ENCODE data around the gene ATP6V0A4. TPM values are rescaled to one million over a fixed set of nuclear protein-coding genes. Genes with fewer than 3 reads are reported as not detected.

Gene ATP6V0A4
- polyA plus RNA-seq (2013, experiment 1 of 2), result not detected
- not detected for polyA plus RNA-seq (2013, experiment 2 of 2)

GRCh38 chr7:138797715-138798320 is at the start of gene ATP6V0A4, which contains the start of gene TMEM213:
ATP6V0A4 (minus strand) TSS chr7:138798196; CDS start chr7:138771247, 26,949 bp downstream.
TMEM213 (plus strand) TSS chr7:138797994; CDS start chr7:138798105, 111 bp downstream.
- WGBS, 2 experiments (ENCODE audit: insufficient coverage in 2 of 2), result 13% methylated on average over 11 of the region's 14 CpGs
- H3K9me3 ChIP-seq (ENCODE audit: control insufficient read depth, low read length), result no peaks in the 10 kb centered on the region
- H3K27ac ChIP-seq (ENCODE audit: low read depth, low read length, severe bottlenecking), result no peak within 1 kb of the TSS
- no peak within 1 kb of the TSS for H3K4me3 ChIP-seq (ENCODE audit: extremely low read depth, insufficient read depth, low read length, poor library complexity, severe bottlenecking)
- H3K36me3 ChIP-seq (ENCODE audit: control insufficient read depth, insufficient read depth, low read length), result no peaks in the 10 kb centered on the region
- no peaks in the 10 kb centered on the region for H3K4me1 ChIP-seq (ENCODE audit: control insufficient read depth, insufficient read depth, low read length, poor library complexity, severe bottlenecking)

DNA sequence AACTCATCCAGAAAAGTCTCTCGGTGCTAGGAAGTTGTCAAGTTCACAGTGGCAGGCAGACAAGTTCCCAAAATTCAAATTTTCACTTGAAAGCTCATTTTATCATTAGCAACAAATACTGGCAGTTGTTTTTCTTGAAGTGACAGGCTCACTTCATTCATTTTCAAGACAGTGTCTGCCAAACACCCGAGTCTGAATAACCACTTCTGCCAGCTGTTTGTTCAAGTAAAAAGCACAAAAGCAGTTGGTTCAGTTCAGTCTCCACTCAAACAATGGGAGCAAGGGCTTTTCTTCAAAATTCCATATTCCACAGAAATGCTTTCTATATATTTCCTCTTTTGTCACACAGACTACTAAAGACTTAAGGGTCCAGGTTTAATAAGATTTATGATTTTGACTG is 47.7 kb upstream of the ATP6V0A4 start:
- WGBS, 2 experiments (ENCODE audit: insufficient coverage in 2 of 2), result 82 to 93% methylated on average over 2 of the region's 2 CpGs
- Histone ChIP-seq H3K36me3 (ENCODE audit: control insufficient read depth, insufficient read depth, low read length) (peaks cover 46% of the 10 kb centered on the region), H3K9me3 (ENCODE audit: control insufficient read depth, low read length) (no peaks in the 10 kb centered on the region), H3K27ac (ENCODE audit: low read depth, low read length, severe bottlenecking) (no peak overlapping the region), H3K4me1 (ENCODE audit: control insufficient read depth, insufficient read depth, low read length, poor library complexity, severe bottlenecking) (peaks cover 8% of the 10 kb centered on the region), H3K4me3 (ENCODE audit: extremely low read depth, insufficient read depth, low read length, poor library complexity, severe bottlenecking) (no peak overlapping the region)

GRCh38 chr7:138843632-138844580 is 45.9 kb upstream of the ATP6V0A4 start:
- no peak overlapping the region for H3K27ac ChIP-seq (ENCODE audit: low read depth, low read length, severe bottlenecking)
- peaks cover 8% of the 10 kb centered on the region for H3K4me1 ChIP-seq (ENCODE audit: control insufficient read depth, insufficient read depth, low read length, poor library complexity, severe bottlenecking)
- H3K9me3 ChIP-seq (ENCODE audit: control insufficient read depth, low read length), result no peaks in the 10 kb centered on the region
- 90 to 92% methylated on average over 16 of the region's 20 CpGs for WGBS, 2 experiments (ENCODE audit: insufficient coverage in 2 of 2)
- peaks cover 44% of the 10 kb centered on the region for H3K36me3 ChIP-seq (ENCODE audit: control insufficient read depth, insufficient read depth, low read length)
- H3K4me3 ChIP-seq (ENCODE audit: extremely low read depth, insufficient read depth, low read length, poor library complexity, severe bottlenecking), result no peak overlapping the region

GRCh38 chr7:138842111-138842510 is 44.1 kb upstream of the ATP6V0A4 start:
- Histone ChIP-seq H3K4me3 (ENCODE audit: extremely low read depth, insufficient read depth, low read length, poor library complexity, severe bottlenecking) (no peak overlapping the region), H3K9me3 (ENCODE audit: control insufficient read depth, low read length) (no peaks in the 10 kb centered on the region), H3K27ac (ENCODE audit: low read depth, low read length, severe bottlenecking) (peak overlapping the region; percentile 67), H3K4me1 (ENCODE audit: control insufficient read depth, insufficient read depth, low read length, poor library complexity, severe bottlenecking) (peaks cover 8% of the 10 kb centered on the region), H3K36me3 (ENCODE audit: control insufficient read depth, insufficient read depth, low read length) (peaks cover 54% of the 10 kb centered on the region)
- WGBS, 2 experiments (ENCODE audit: insufficient coverage in 2 of 2), result 65 to 71% methylated on average over 6 to 11 of the region's 12 CpGs

- no peak overlapping the region for H3K27ac ChIP-seq (ENCODE audit: low read depth, low read length, severe bottlenecking)
- H3K4me3 ChIP-seq (ENCODE audit: extremely low read depth, insufficient read depth, low read length, poor library complexity, severe bottlenecking), result no peak overlapping the region
- 88 to 93% methylated on average over 5 to 8 of the region's 9 CpGs for WGBS, 2 experiments (ENCODE audit: insufficient coverage in 2 of 2)
- H3K9me3 ChIP-seq (ENCODE audit: control insufficient read depth, low read length), result no peaks in the 10 kb centered on the region
- H3K4me1 ChIP-seq (ENCODE audit: control insufficient read depth, insufficient read depth, low read length, poor library complexity, severe bottlenecking), result peaks cover 8% of the 10 kb centered on the region
- H3K36me3 ChIP-seq (ENCODE audit: control insufficient read depth, insufficient read depth, low read length), result peaks cover 64% of the 10 kb centered on the region
These were observed 40.2 kb upstream of the ATP6V0A4 start for GRCh38 chr7:138838166-138838565.

GRCh38 chr7:138837627-138838026 is 39.6 kb upstream of the ATP6V0A4 start:
- no peaks in the 10 kb centered on the region for H3K9me3 ChIP-seq (ENCODE audit: control insufficient read depth, low read length)
- peaks cover 8% of the 10 kb centered on the region for H3K4me1 ChIP-seq (ENCODE audit: control insufficient read depth, insufficient read depth, low read length, poor library complexity, severe bottlenecking)
- H3K36me3 ChIP-seq (ENCODE audit: control insufficient read depth, insufficient read depth, low read length), result peaks cover 64% of the 10 kb centered on the region
- H3K27ac ChIP-seq (ENCODE audit: low read depth, low read length, severe bottlenecking), result no peak overlapping the region
- 96 to 97% methylated on average over 13 of the region's 13 CpGs for WGBS, 2 experiments (ENCODE audit: insufficient coverage in 2 of 2)
- H3K4me3 ChIP-seq (ENCODE audit: extremely low read depth, insufficient read depth, low read length, poor library complexity, severe bottlenecking), result no peak overlapping the region

GRCh38 chr7:138835087-138835486 is 37.1 kb upstream of the ATP6V0A4 start:
- no peak overlapping the region for H3K27ac ChIP-seq (ENCODE audit: low read depth, low read length, severe bottlenecking)
- no peak overlapping the region for H3K4me3 ChIP-seq (ENCODE audit: extremely low read depth, insufficient read depth, low read length, poor library complexity, severe bottlenecking)
- no peaks in the 10 kb centered on the region for H3K9me3 ChIP-seq (ENCODE audit: control insufficient read depth, low read length)
- H3K4me1 ChIP-seq (ENCODE audit: control insufficient read depth, insufficient read depth, low read length, poor library complexity, severe bottlenecking), result no peaks in the 10 kb centered on the region
- H3K36me3 ChIP-seq (ENCODE audit: control insufficient read depth, insufficient read depth, low read length), result peaks cover 46% of the 10 kb centered on the region
- 90 to 97% methylated on average over 6 to 9 of the region's 11 CpGs for WGBS, 2 experiments (ENCODE audit: insufficient coverage in 2 of 2)

DNA sequence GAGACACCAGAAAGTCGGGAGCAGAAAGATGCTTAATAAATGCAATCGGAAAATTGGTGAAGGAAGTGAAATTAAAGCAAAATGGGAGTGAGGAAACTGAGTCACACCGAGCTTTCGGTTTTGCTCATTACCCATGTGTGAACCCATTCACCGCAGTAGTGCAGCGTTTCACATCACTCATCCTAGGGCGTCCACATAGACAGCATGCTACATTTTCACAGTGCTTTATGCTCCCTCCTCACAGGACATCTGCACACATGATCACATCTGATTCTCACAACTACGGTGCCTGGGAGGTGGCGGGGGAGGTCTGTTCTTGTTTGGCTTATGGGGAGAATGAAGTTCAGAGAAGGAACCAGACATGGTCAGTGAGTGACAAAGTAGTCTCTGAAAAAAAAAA is 36.6 kb upstream of the ATP6V0A4 start:
- H3K4me3 ChIP-seq (ENCODE audit: extremely low read depth, insufficient read depth, low read length, poor library complexity, severe bottlenecking), result no peak overlapping the region
- H3K27ac ChIP-seq (ENCODE audit: low read depth, low read length, severe bottlenecking), result no peak overlapping the region
- WGBS, 2 experiments (ENCODE audit: insufficient coverage in 2 of 2), result 95 to 96% methylated on average over 6 to 7 of the region's 9 CpGs
- peaks cover 43% of the 10 kb centered on the region for H3K36me3 ChIP-seq (ENCODE audit: control insufficient read depth, insufficient read depth, low read length)
- no peaks in the 10 kb centered on the region for H3K4me1 ChIP-seq (ENCODE audit: control insufficient read depth, insufficient read depth, low read length, poor library complexity, severe bottlenecking)
- H3K9me3 ChIP-seq (ENCODE audit: control insufficient read depth, low read length), result no peaks in the 10 kb centered on the region

GRCh38 chr7:138833596-138833995 is 35.6 kb upstream of the ATP6V0A4 start:
- WGBS, 2 experiments (ENCODE audit: insufficient coverage in 2 of 2), result 80% methylated on average over 4 to 5 of the region's 5 CpGs
- Histone ChIP-seq H3K36me3 (ENCODE audit: control insufficient read depth, insufficient read depth, low read length) (peaks cover 39% of the 10 kb centered on the region), H3K4me1 (ENCODE audit: control insufficient read depth, insufficient read depth, low read length, poor library complexity, severe bottlenecking) (no peaks in the 10 kb centered on the region), H3K9me3 (ENCODE audit: control insufficient read depth, low read length) (no peaks in the 10 kb centered on the region), H3K27ac (ENCODE audit: low read depth, low read length, severe bottlenecking) (no peak overlapping the region), H3K4me3 (ENCODE audit: extremely low read depth, insufficient read depth, low read length, poor library complexity, severe bottlenecking) (no peak overlapping the region)

- 97 to 98% methylated on average over 7 to 8 of the region's 10 CpGs for WGBS, 2 experiments (ENCODE audit: insufficient coverage in 2 of 2)
- Histone ChIP-seq H3K9me3 (ENCODE audit: control insufficient read depth, low read length) (no peaks in the 10 kb centered on the region), H3K4me1 (ENCODE audit: control insufficient read depth, insufficient read depth, low read length, poor library complexity, severe bottlenecking) (no peaks in the 10 kb centered on the region), H3K27ac (ENCODE audit: low read depth, low read length, severe bottlenecking) (no peak overlapping the region), H3K4me3 (ENCODE audit: extremely low read depth, insufficient read depth, low read length, poor library complexity, severe bottlenecking) (no peak overlapping the region), H3K36me3 (ENCODE audit: control insufficient read depth, insufficient read depth, low read length) (peaks cover 33% of the 10 kb centered on the region)
These were observed 35.0 kb upstream of the ATP6V0A4 start for GRCh38 chr7:138832966-138833365.

Measured in mesodermal cell (in vitro differentiated cells).